OCI-LY7 (cell line): Measurements from ENCODE around the gene ULK4. TPM values are rescaled to one million over a fixed set of nuclear protein-coding genes. Genes with fewer than 3 reads are reported as not detected.

Experiments used
- BruUV-seq: library from RNA; stranded (reverse); fragments of 400-500 nt; replicated peaks from 2 replicates; lab custom pipeline; 2021; lab: Mats Ljungman, UMichigan
- CTCF ChIA-PET: fragments of 300-600 bp; sonication (Branson Sonifier 250); formaldehyde crosslinking; loops from one replicate; lab custom pipeline; 2022; ENCODE audit warnings: antibody characterized with exemption; ENCODE audit not compliant: unreplicated experiment; lab: Charles Lee
- POLR2A ChIA-PET: fragments of 300-600 bp; sonication (Branson Sonifier 250); formaldehyde crosslinking; loops from one replicate; lab custom pipeline; 2022; ENCODE audit warnings: antibody characterized with exemption; lab: Charles Lee
- DNase-seq: peaks from one replicate; pipeline ENCODE4 v3.0.0-alpha.2; 2015; ENCODE audit warnings: low spot score
- H2AFZ ChIP-seq: fragments of 200-600 bp; sonication (generic), shearing (Covaris generic); 2 replicates; pipeline ENCODE4 v1.6.1; 2014; ENCODE audit warnings: mild to moderate bottlenecking, antibody characterized with exemption, low read length, moderate library complexity
- H3K27ac ChIP-seq: fragments of 200-600 bp; sonication (generic); 2 replicates; pipeline ENCODE4 v1.5.1; 2014; ENCODE audit warnings: mixed run types, low read depth, mild to moderate bottlenecking, moderate library complexity, low read length, inconsistent platforms; ENCODE audit not compliant: poor library complexity, severe bottlenecking
- H3K36me3 ChIP-seq: fragments of 200-600 bp; sonication (generic); 2 replicates; pipeline ENCODE4 v1.6.1; 2014; ENCODE audit warnings: mild to moderate bottlenecking, antibody characterized with exemption, low read length, moderate library complexity, mixed read lengths; ENCODE audit not compliant: insufficient read depth
- H3K4me1 ChIP-seq: fragments of 200-600 bp; sonication (generic); 2 replicates; pipeline ENCODE4 v1.5.1; 2014; ENCODE audit warnings: mild to moderate bottlenecking, low read length; ENCODE audit not compliant: insufficient read depth, poor library complexity, severe bottlenecking
- H3K4me2 ChIP-seq: fragments of 200-600 bp; sonication (generic); 2 replicates; pipeline ENCODE4 v1.6.1; 2014; ENCODE audit warnings: mild to moderate bottlenecking, low read length
- H3K4me3 ChIP-seq: fragments of 200-600 bp; sonication (generic); 2 replicates; pipeline ENCODE4 v1.5.1; 2014; ENCODE audit warnings: mild to moderate bottlenecking, low read depth, low read length; ENCODE audit not compliant: poor library complexity, severe bottlenecking
- H3K79me2 ChIP-seq: fragments of 200-600 bp; sonication (generic); 2 replicates; pipeline ENCODE4 v1.6.1; 2016; ENCODE audit warnings: low read depth, mild to moderate bottlenecking, low read length, moderate library complexity, mixed read lengths; ENCODE audit not compliant: insufficient read depth
- H3K9me2 ChIP-seq: fragments of 200-600 bp; sonication (generic); 2 replicates; pipeline ENCODE4 v1.6.1; 2016; ENCODE audit warnings: mild to moderate bottlenecking, low read length, mixed read lengths; ENCODE audit not compliant: insufficient read depth
- H3K9me3 ChIP-seq: fragments of 200-600 bp; sonication (generic); 2 replicates; pipeline ENCODE4 v1.6.1; 2014; ENCODE audit warnings: mild to moderate bottlenecking, mixed run types, low read length, mixed read lengths
- H4K20me1 ChIP-seq: fragments of 200-600 bp; sonication (generic); 2 replicates; pipeline ENCODE4 v1.6.1; 2014; ENCODE audit warnings: mild to moderate bottlenecking, antibody characterized with exemption, low read length, moderate library complexity, mixed read lengths; ENCODE audit not compliant: insufficient read depth
- CTCF ChIP-seq: fragments of 200-600 bp; sonication (generic); conservative IDR thresholded peaks from 2 replicates; pipeline ENCODE4 v1.5.1; 2014; ENCODE audit warnings: mild to moderate bottlenecking, antibody characterized with exemption, low read length, moderate library complexity, mixed read lengths
- EZH2phosphoT487 ChIP-seq: fragments of 200-600 bp; sonication (generic); IDR thresholded peaks from 2 replicates; pipeline ENCODE4 v1.6.1; 2018; ENCODE audit warnings: low read depth, borderline replicate concordance, mild to moderate bottlenecking, mixed run types, antibody characterized with exemption, low read length, moderate library complexity, mixed read lengths
- intact Hi-C: fragments of 100-400 bp; cut with micrococcal nuclease; formaldehyde crosslinking; loops from one replicate; pipeline ENCODE4 v1.10.0; 2022; ENCODE audit not compliant: unreplicated experiment
- total RNA-seq, 2 experiments: library from RNA; depleted of rRNA in 1 of 2; stranded (reverse); fragments of >200 nt in 1 of 2; shearing (Covaris generic) in 1 of 2; gene quantifications; 2 replicates each; pipeline ENCODE4 v1.2.3, GENCODE V29; 2014 to 2022

The ULK4 gene
- total RNA-seq, 2 experiments from 2014 or later = 18.9 to 21.0 TPM

- CTCF ChIA-PET = no interaction called here
- intact Hi-C loops = no loop called here
- no TSS peak for BruUV-seq
Observed at GRCh38 chr3:41751597-41751996, 210.3 kb downstream of the ULK4 start.

GRCh38 chr3:41749988-41750387 is 211.9 kb downstream of the ULK4 start:
- TF ChIP-seq CTCF (no peak), EZH2phosphoT487 (no peak)
- BruUV-seq = no TSS peak
- H4K20me1 ChIP-seq = no peaks in the 10 kb centered on the region
- ChIA-PET CTCF (no interaction called here), POLR2A (no interaction called here)
- H3K4me2 ChIP-seq = no peak overlapping the region
- no peaks in the 10 kb centered on the region for H3K9me2 ChIP-seq
- intact Hi-C loops = no loop called here
- no peaks in the 10 kb centered on the region for H3K79me2 ChIP-seq
- H3K9me3 ChIP-seq = no peaks in the 10 kb centered on the region
- no peak overlapping the region for H3K27ac ChIP-seq
- no peak overlapping the region for H3K4me3 ChIP-seq
- no peak for DNase-seq
- no peaks in the 10 kb centered on the region for H3K36me3 ChIP-seq
- H3K4me1 ChIP-seq = no peaks in the 10 kb centered on the region
- H2AFZ ChIP-seq = no peak overlapping the region

More at GRCh38 chr3:41751597-41751996, 210.3 kb downstream of the ULK4 start:
- Histone ChIP-seq H3K4me1 (no peaks in the 10 kb centered on the region), H3K79me2 (no peaks in the 10 kb centered on the region), H3K4me2 (no peak overlapping the region), H4K20me1 (no peaks in the 10 kb centered on the region), H3K9me2 (no peaks in the 10 kb centered on the region), H3K9me3 (no peaks in the 10 kb centered on the region), H2AFZ (no peak overlapping the region), H3K4me3 (no peak overlapping the region), H3K27ac (no peak overlapping the region), H3K36me3 (no peaks in the 10 kb centered on the region)
- no peak for DNase-seq
- TF ChIP-seq CTCF = no peak
- TF ChIP-seq EZH2phosphoT487 = no peak
- POLR2A ChIA-PET = interaction anchor here (0.6 kb wide), 1 partner anchor 869 kb away, joined by 3 read pairs; no protein-coding TSS in a partner anchor

- Histone ChIP-seq H3K9me2 (no peaks in the 10 kb centered on the region), H3K79me2 (no peaks in the 10 kb centered on the region), H3K4me2 (no peak overlapping the region), H3K4me3 (no peak overlapping the region), H3K36me3 (no peaks in the 10 kb centered on the region), H3K9me3 (no peaks in the 10 kb centered on the region), H2AFZ (no peak overlapping the region), H4K20me1 (no peaks in the 10 kb centered on the region), H3K4me1 (no peaks in the 10 kb centered on the region), H3K27ac (no peak overlapping the region)
- DNase-seq = no peak
- ChIA-PET CTCF (no interaction called here), POLR2A (no interaction called here)
- TF ChIP-seq CTCF = no peak
- TF ChIP-seq EZH2phosphoT487 = no peak
- intact Hi-C loops = no loop called here
- BruUV-seq = no TSS peak
Observed at GRCh38 chr3:41746215-41746614, 215.7 kb downstream of the ULK4 start.
